Parathyroid adenoma (tissue), 2 donors: Measurements from ENCODE around the gene NUTM2E.
"Not testable (repeated sequence)": the region's sequence is repeated elsewhere in the genome, so short reads cannot be mapped to it uniquely, and the experiment has no call there.

ENCODE experiments used
- H2AFZ ChIP-seq: fragments of 300-600 bp; sonication (generic); one replicate; pipeline ENCODE4 v1.7.0; 2017; ENCODE audit warnings: antibody characterized with exemption, mild to moderate bottlenecking
- H3K27ac ChIP-seq: fragments of 300-600 bp; sonication (generic); one replicate; pipeline ENCODE4 v1.7.0; 2017
- H3K27me3 ChIP-seq: fragments of 300-600 bp; sonication (generic); one replicate; pipeline ENCODE4 v1.7.0; 2017; ENCODE audit warnings: low read length; ENCODE audit not compliant: control insufficient read depth, insufficient read depth
- H3K36me3 ChIP-seq: fragments of 300-600 bp; sonication (generic); one replicate; pipeline ENCODE4 v1.7.0; 2017; ENCODE audit warnings: low read length; ENCODE audit not compliant: control insufficient read depth, insufficient read depth
- H3K4me1 ChIP-seq: fragments of 300-600 bp; sonication (generic); one replicate; pipeline ENCODE4 v1.7.0; 2017; ENCODE audit warnings: control low read depth
- H3K4me2 ChIP-seq: fragments of 300-600 bp; sonication (generic); one replicate; pipeline ENCODE4 v1.7.0; 2017; ENCODE audit warnings: low read length
- H3K4me3 ChIP-seq: fragments of 300-600 bp; sonication (generic); one replicate; pipeline ENCODE4 v1.7.0; 2017; ENCODE audit warnings: low read depth, low read length
- H3K79me2 ChIP-seq: fragments of 300-600 bp; sonication (generic); one replicate; pipeline ENCODE4 v1.7.0; 2017; ENCODE audit warnings: control low read depth
- H3K9ac ChIP-seq: fragments of 300-600 bp; sonication (generic); one replicate; pipeline ENCODE4 v1.7.0; 2017; ENCODE audit warnings: mild to moderate bottlenecking
- H3K9me3 ChIP-seq: fragments of 300-600 bp; sonication (generic); one replicate; pipeline ENCODE4 v1.7.0; 2017; ENCODE audit warnings: low read length; ENCODE audit not compliant: control insufficient read depth
- donor health status: primary hyperparathyroidism.

The NUTM2E gene

DNA sequence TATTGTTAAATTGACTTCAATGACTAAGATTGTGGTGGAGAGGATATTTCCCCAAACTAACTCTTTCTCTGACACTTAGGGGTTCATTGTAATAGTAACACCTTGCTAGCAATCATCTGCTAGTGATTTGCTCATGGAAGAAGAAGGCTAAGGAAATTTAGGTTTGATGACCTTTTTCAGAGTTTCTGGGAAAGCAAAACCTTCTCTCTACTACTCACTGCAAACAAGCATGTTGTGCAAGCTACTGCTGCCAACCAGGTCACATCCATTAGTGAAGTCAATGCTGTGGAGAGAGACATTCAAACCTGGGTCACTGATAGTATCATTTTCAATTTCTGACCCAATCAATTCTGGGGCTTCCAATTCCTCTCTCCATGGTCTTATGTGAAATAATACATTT is 14.6 kb upstream of the NUTM2E start:
- H3K4me2 ChIP-seq, H3K79me2 ChIP-seq, H3K36me3 ChIP-seq, H3K27ac ChIP-seq, H3K9me3 ChIP-seq, H2AFZ ChIP-seq, H3K9ac ChIP-seq, H3K27me3 ChIP-seq, H3K4me1 ChIP-seq, H3K4me3 ChIP-seq: not testable (repeated sequence)

DNA sequence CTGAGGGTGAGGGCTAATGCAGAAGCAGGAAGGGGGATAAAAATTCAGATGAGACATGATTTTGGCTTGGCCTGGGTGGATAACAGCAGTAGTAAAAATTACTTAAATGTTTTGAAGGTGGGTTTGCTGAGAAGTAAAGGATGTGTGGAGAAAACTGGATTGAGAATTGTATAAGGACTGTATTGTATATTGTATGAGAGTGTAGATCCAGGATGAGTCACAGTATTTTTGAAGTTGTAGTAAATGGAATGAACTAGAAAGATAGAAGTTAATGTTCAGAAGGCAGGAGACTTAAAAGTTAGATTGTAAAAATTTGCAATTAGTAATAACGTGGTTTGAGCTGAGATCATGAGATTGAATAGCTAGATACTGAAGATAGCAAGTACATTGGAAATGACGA is 10.2 kb upstream of the NUTM2E start:
- not testable (repeated sequence) for H3K79me2 ChIP-seq, H3K4me1 ChIP-seq, H3K9me3 ChIP-seq, H3K4me3 ChIP-seq, H3K36me3 ChIP-seq, H3K27me3 ChIP-seq, H3K4me2 ChIP-seq, H2AFZ ChIP-seq, H3K9ac ChIP-seq, H3K27ac ChIP-seq

DNA sequence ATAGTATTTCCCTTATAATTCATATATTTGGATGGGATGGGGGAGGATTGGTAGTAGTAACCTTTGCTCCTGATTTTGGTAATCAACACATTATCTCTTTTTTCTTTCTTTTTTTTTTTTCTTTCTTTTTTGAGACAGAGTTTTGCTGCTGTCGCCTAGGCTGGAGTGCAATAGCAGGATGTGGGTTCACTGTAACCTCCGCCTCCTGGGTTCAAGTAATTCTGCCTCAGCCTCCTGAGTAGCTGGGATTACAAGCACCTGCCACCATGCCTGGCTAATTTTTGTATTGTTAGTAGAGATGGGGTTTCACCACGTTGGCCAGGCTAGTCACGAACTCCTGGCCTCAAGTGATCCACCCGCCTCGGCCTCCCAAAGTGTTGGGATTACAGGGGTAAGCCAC is 3.2 kb upstream of the NUTM2E start:
- not testable (repeated sequence) for H3K9me3 ChIP-seq, H3K9ac ChIP-seq, H2AFZ ChIP-seq, H3K27ac ChIP-seq, H3K27me3 ChIP-seq, H3K36me3 ChIP-seq, H3K79me2 ChIP-seq, H3K4me3 ChIP-seq, H3K4me2 ChIP-seq, H3K4me1 ChIP-seq

DNA sequence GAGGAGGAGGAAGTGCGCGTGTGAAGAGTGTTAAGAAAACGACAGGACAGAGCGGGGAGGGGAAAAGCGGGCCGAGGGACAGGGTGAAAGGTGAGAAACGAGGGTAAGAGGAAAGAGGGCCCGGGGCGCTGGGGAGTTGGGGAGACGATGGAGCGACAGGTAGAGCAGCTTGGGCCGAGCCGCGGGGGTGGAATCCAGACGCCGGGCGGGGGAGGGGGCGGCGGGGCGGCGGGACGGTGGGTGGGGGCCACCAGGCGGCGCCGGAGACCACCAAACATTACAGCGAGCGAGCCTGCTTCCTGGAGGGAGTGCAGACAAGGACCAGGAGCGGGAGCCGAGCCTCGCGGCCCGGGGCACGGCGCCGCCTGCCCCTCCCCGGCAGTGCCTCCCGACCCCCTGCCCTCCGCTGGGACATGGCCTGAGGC is 940 bp upstream of the NUTM2E start:
- not testable (repeated sequence) for H3K36me3 ChIP-seq, H2AFZ ChIP-seq, H3K4me1 ChIP-seq, H3K79me2 ChIP-seq, H3K4me2 ChIP-seq, H3K4me3 ChIP-seq, H3K9me3 ChIP-seq, H3K27me3 ChIP-seq, H3K9ac ChIP-seq, H3K27ac ChIP-seq

DNA sequence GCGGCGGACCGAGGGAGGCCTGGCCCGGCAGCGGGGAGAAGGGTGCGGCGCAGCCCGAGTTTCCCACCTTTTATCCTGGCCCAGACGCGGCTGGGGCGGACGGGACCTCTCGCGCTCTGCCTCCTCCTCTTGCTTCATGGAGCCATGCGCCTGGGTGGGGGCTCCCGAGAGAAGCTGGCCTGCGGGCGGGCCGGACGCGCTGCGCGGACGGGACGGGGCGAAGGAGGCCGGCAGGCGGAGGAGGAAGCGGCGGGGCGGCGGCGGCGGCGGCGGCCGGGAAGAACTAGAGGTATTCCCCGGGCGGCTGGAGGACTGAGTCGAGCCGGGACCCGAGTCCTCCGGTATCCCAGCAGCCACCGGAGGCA is 426 bp upstream of the NUTM2E start:
- not testable (repeated sequence) for H3K4me2 ChIP-seq, H3K36me3 ChIP-seq, H3K9me3 ChIP-seq, H3K27me3 ChIP-seq, H3K4me1 ChIP-seq, H3K9ac ChIP-seq, H3K79me2 ChIP-seq
- Histone ChIP-seq H3K4me3 (peak overlapping the region; percentile 46), H2AFZ (peak overlapping the region; percentile 64), H3K27ac (peak overlapping the region; percentile 54)

DNA sequence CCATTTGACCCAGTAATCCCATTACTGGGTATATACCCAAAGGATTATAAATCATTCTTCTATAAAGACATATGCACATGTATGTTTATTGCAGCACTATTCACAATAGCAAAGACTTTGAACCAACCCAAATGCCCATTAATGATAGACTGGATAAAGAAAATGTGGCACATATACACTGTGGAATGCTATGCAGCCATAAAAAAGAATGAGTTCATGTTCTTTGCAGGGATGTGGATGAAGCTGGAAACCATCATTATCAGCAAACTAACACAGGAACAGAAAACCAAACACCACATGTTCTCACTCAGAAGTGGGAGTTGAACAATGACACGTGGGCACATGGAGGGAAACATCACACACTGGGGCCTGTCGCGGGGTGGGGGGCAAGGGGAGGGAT is 7.3 kb downstream of the NUTM2E start:
- H3K4me3 ChIP-seq, H3K36me3 ChIP-seq, H3K9ac ChIP-seq, H3K4me2 ChIP-seq, H3K79me2 ChIP-seq, H2AFZ ChIP-seq, H3K4me1 ChIP-seq, H3K27ac ChIP-seq, H3K27me3 ChIP-seq, H3K9me3 ChIP-seq: not testable (repeated sequence)

DNA sequence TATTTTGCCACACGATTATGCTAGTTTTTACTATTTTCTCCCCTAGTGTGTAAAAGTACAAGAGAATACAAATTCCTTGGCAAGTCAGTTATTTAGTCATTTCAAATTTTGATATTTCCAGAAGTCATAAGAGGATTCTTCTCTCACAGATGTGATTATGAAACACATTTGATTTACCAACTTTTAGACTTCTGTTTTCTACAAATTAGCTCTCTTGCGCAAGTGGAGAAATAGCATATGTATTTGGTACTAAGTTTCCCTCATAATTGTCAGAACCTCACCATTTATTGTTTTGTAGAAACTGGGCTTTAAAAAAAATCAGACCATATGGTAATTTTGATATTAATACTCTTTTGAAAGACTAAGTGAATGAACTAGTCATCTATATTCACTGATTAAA is 9.4 kb downstream of the NUTM2E start:
- not testable (repeated sequence) for H3K9ac ChIP-seq, H3K4me3 ChIP-seq, H3K27me3 ChIP-seq, H3K27ac ChIP-seq, H3K36me3 ChIP-seq, H3K9me3 ChIP-seq, H3K79me2 ChIP-seq, H2AFZ ChIP-seq, H3K4me2 ChIP-seq, H3K4me1 ChIP-seq

DNA sequence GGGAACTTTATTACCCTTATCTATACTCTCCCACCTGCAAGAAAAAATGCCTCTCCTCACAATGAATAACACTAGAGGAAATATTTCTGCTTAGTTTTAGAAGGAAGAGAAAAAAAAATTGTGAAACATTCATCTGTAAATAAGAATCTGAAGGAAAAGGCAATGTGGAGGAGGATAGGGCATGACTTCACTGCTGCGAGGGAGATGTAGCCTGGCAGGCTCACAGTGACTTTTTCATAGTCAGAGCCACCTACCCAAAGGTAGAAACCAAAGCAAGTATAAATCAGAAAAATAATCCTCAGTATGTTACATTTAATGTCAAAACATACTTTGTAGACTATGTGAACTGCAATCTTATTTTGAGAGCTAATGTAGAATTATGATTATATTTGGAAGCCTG is 10.4 kb downstream of the NUTM2E start:
- not testable (repeated sequence) for H3K4me3 ChIP-seq, H3K9ac ChIP-seq, H3K9me3 ChIP-seq, H3K4me1 ChIP-seq, H3K27ac ChIP-seq, H3K27me3 ChIP-seq, H2AFZ ChIP-seq, H3K36me3 ChIP-seq, H3K79me2 ChIP-seq, H3K4me2 ChIP-seq

DNA sequence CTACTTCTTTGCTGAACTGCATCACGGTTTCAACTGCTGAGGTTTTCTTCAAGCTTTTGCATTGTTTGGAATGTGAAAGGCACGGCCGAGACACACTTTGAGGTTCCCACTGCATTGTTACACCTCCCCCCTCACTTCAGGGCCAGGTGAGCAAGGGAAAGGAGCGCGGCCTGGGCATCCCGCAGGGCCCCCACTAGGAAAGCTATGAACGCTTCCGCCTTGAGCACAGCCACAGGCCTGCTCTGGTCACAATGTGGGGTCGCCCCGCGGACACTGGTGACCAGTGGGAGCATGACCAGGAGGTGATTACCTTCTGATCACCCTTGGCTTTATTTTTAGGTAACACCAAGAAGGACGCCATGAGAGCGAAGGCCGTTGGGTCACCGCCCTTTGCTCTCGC is 11.9 kb downstream of the NUTM2E start:
- H3K27me3 ChIP-seq, H3K4me2 ChIP-seq, H3K9me3 ChIP-seq, H3K4me3 ChIP-seq, H3K27ac ChIP-seq, H2AFZ ChIP-seq, H3K4me1 ChIP-seq, H3K9ac ChIP-seq, H3K79me2 ChIP-seq, H3K36me3 ChIP-seq: not testable (repeated sequence)

DNA sequence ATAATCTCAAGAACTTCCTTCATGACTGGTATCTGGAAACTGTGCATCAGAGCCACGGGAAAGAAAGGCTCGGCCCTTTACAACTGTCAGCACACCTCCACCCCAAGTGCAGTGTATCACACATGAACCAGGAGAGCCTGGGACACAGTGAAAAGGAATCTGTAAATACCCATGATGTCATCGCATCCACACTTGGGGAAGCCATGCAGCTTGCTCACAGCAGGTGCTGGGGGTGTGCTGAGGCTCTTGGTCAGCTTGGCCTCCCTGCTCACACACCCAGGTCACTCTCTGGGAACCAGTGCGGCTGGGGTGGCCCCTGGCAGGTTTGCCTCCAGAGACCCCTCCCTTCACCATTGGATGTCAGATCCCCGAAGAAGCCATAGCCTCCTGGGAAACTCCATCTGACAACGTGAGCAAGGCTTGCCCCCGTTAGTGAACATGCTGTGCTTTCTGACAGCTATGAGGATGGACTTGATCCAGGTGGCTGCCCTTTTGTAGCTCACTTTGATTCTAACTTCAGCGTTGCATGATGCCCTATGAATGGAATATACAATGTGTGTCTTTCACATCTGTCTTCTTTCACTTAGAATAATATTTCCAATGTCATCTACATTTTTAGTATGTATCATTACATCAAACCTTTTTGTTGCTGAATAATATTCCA is 26.8 kb downstream of the NUTM2E start:
- not testable (repeated sequence) for H3K4me1 ChIP-seq, H3K9me3 ChIP-seq, H3K79me2 ChIP-seq, H3K27me3 ChIP-seq, H3K27ac ChIP-seq, H3K9ac ChIP-seq, H3K36me3 ChIP-seq, H2AFZ ChIP-seq, H3K4me2 ChIP-seq, H3K4me3 ChIP-seq

DNA sequence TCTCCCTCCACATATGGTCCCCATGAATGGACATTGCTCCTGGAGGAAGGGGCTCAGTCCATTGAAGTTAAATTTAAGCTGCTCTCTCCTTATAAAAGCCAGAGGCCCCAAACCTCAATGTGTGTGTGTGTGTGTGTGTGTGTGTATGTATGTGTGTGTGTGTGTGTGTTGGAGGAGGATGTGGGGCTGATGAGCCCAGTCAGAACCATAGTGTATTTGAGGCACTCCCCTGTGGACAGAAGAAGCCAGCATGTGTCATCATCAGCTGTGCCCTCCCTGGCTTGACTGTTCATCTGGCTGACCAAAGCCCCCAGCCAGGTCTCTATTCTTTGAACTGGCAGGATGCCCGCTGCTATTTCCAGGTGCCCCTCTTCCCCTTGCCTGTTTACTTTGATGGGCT is 35.7 kb downstream of the NUTM2E start:
- not testable (repeated sequence) for H3K9ac ChIP-seq, H3K27ac ChIP-seq, H3K4me2 ChIP-seq, H3K36me3 ChIP-seq, H3K4me1 ChIP-seq, H2AFZ ChIP-seq, H3K79me2 ChIP-seq, H3K27me3 ChIP-seq, H3K9me3 ChIP-seq, H3K4me3 ChIP-seq

DNA sequence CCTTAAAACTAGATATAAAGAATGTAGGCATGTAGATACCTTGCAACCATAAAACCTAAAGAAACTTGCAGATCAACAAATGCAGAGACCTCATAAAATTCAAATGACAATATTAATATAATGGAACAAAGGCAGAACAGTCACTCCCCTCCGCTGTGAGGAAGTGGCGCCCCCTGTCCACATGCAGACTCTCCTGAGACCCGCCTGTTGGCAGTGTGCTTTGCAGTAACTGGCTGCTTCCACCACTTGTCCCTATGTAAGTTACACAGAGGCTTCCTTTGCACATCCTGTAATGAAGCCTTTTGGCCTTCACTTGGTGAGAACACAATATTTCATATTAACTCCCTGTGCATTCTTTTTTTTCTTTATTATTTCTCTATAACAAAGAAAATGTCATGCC is 36.3 kb downstream of the NUTM2E start:
- H3K4me1 ChIP-seq, H3K27ac ChIP-seq: not testable (repeated sequence)

More for the DNA sequence above, 36.3 kb downstream of the NUTM2E start:
- not testable (repeated sequence) for H3K4me2 ChIP-seq, H3K79me2 ChIP-seq, H3K9ac ChIP-seq, H2AFZ ChIP-seq, H3K4me3 ChIP-seq, H3K9me3 ChIP-seq, H3K36me3 ChIP-seq, H3K27me3 ChIP-seq
